ENCODE measurements around the gene OR4M1. TPM values are rescaled to one million over a fixed set of nuclear protein-coding genes. Genes with fewer than 3 reads are reported as not detected.
"Not testable (repeated sequence)": the region's sequence is repeated elsewhere in the genome, so short reads cannot be mapped to it uniquely, and the experiment has no call there.

Gene OR4M1
- polyA plus RNA-seq (2013, experiment 1 of 2; ENCODE audit: insufficient read length), result not detected
- not detected for polyA plus RNA-seq (2013, experiment 2 of 2; ENCODE audit: insufficient read length)

GRCh38 chr14:19773204-19773603 lies at the start of gene OR4M1:
Gene OR4M1, plus strand, starts transcription at chr14:19773504. Its CDS starts 6,819 bp downstream, at chr14:19780323.
- DNase-seq, result not testable (repeated sequence)

GRCh38 chr14:19729359-19729758 lies 43.9 kb upstream of the OR4M1 start:
- no peak for DNase-seq

- DNase-seq, result no peak
Measured at GRCh38 chr14:19729763-19730162, 43.5 kb upstream of the OR4M1 start.

- DNase-seq, result not testable (repeated sequence)
Measured at GRCh38 chr14:19733893-19734292, 39.4 kb upstream of the OR4M1 start.

- DNase-seq, result no peak
Measured at GRCh38 chr14:19743256-19743655, 30.0 kb upstream of the OR4M1 start, which contains the start of gene OR4Q3. Gene OR4Q3, plus strand, starts transcription at chr14:19743571.

GRCh38 chr14:19752316-19752715 lies 21.0 kb upstream of the OR4M1 start:
- not testable (repeated sequence) for DNase-seq

GRCh38 chr14:19754172-19754571 lies 19.1 kb upstream of the OR4M1 start:
- DNase-seq, result no peak

- DNase-seq, result not testable (repeated sequence)
Measured at GRCh38 chr14:19771491-19771890, 1.8 kb upstream of the OR4M1 start.

GRCh38 chr14:19771895-19772430 lies 1.3 kb upstream of the OR4M1 start:
- DNase-seq, result no peak

- not testable (repeated sequence) for DNase-seq
Measured at GRCh38 chr14:19772454-19772853, 850 bp upstream of the OR4M1 start.

GRCh38 chr14:19775587-19775986 lies 2.3 kb downstream of the OR4M1 start:
- no peak for DNase-seq

GRCh38 chr14:19785848-19786247 lies 12.5 kb downstream of the OR4M1 start:
- DNase-seq, result not testable (repeated sequence)

GRCh38 chr14:19787318-19787717 lies 14.0 kb downstream of the OR4M1 start:
- not testable (repeated sequence) for DNase-seq

GRCh38 chr14:19788150-19788549 lies 14.8 kb downstream of the OR4M1 start:
- DNase-seq, result not testable (repeated sequence)

GRCh38 chr14:19796520-19797108 lies 23.3 kb downstream of the OR4M1 start:
- DNase-seq, result not testable (repeated sequence)

- no peak for DNase-seq
Measured at GRCh38 chr14:19799880-19800279, 26.6 kb downstream of the OR4M1 start.

GRCh38 chr14:19800282-19801117 lies 27.2 kb downstream of the OR4M1 start:
- no peak for DNase-seq

- DNase-seq, result no peak
Measured at GRCh38 chr14:19801118-19801464, 27.8 kb downstream of the OR4M1 start.

GRCh38 chr14:19803470-19803869 lies 30.2 kb downstream of the OR4M1 start, which contains the start of gene OR4N2:
Gene OR4N2, plus strand, starts transcription at chr14:19803770. Its CDS starts 23,679 bp downstream, at chr14:19827449.
- DNase-seq, result not testable (repeated sequence)

GRCh38 chr14:19813171-19813920 lies 40.0 kb downstream of the OR4M1 start:
- not testable (repeated sequence) for DNase-seq

- DNase-seq, result not testable (repeated sequence)
Measured at GRCh38 chr14:19819879-19820278, 46.6 kb downstream of the OR4M1 start.

GRCh38 chr14:19821016-19821415 lies 47.7 kb downstream of the OR4M1 start:
- not testable (repeated sequence) for DNase-seq

- no peak for DNase-seq
Measured at GRCh38 chr14:19823178-19823577, 49.9 kb downstream of the OR4M1 start.
